K562 (cell line): ENCODE results near the gene ATP9B. TPM values are rescaled to one million over a fixed set of nuclear protein-coding genes. Genes with fewer than 3 reads are reported as not detected.

ENCODE experiments used
- CUX1 ChIP-seq: fragments of 200-800 bp; sonication (Bioruptor generic); IDR thresholded peaks from 2 replicates; pipeline ENCODE4 v1.6.1; 2016; ENCODE audit warnings: missing genetic modification characterization, missing compliant biosample characterization
- NCOR1 ChIP-seq: fragments of 450-650 bp; IDR thresholded peaks from 2 replicates; pipeline ENCODE4 v1.6.1; 2016; ENCODE audit warnings: mild to moderate bottlenecking, moderate library complexity
- WHSC1 ChIP-seq: IDR thresholded peaks from one replicate; pipeline ENCODE4 v1.6.1; 2012; ENCODE audit warnings: low read length, control low read depth, inconsistent platforms
- ZNF165 ChIP-seq: fragments of 250-450 bp; sonication (Bioruptor Pico); IDR thresholded peaks from 2 replicates; pipeline ENCODE4 v1.4.0; 2020; ENCODE audit warnings: borderline replicate concordance
- ZNF263 ChIP-seq: sonication (generic); formaldehyde crosslinking; IDR thresholded peaks from 2 replicates; pipeline ENCODE4 v1.8.0; 2022; ENCODE audit warnings: mild to moderate bottlenecking, missing genetic modification reagents, borderline replicate concordance
- polyA plus RNA-seq, 8 experiments: library from polyadenylated mRNA; depleted of rRNA in 4 of 8; stranded (reverse) in 5 of 8; unstranded in 3 of 8; fragments of >200 nt; fragmentation: Nextera tagmentation in 2 of 8; fragmentation: Illumina TruSeq in 1 of 8; extraction: Ambion mirVana in 2 of 8; extraction: Trizol in 1 of 8; gene quantifications; 2 replicates each; pipeline versions ENCODE4 v1.2.1 to v1.2.3, GENCODE V29; 2011 to 2014; ENCODE audit warnings: inconsistent platforms in 1 of 8, missing spikeins in 1 of 8
- total RNA-seq, 7 experiments: library from RNA; depleted of rRNA in 6 of 7; stranded (reverse); fragments of >200 nt in 6 of 7; fragmentation: Illumina TruSeq in 2 of 7; extraction: Trizol in 2 of 7; gene quantifications; 2 replicates each; pipeline versions ENCODE4 v1.2.1 to v1.2.3, GENCODE V29; 2011 to 2021; ENCODE audit warnings: low replicate concordance in 1 of 7
- TF ChIP-seq, protein P1 (sequence below): fragments of 250-450 bp; sonication (Bioruptor Pico); IDR thresholded peaks from 2 replicates; pipeline ENCODE4 v1.9.0; 2021; ENCODE audit warnings: mild to moderate bottlenecking

Gene ATP9B
- total and polyA plus RNA-seq, 9 of the 15 experiments (the other 6 are each of a cell fraction or from before 2014, with no cell fraction given), result 0.66 to 13.2 (median 7.9) TPM

GRCh38 chr18:79151191-79151590, 82.0 kb downstream of the ATP9B start (continued):
- TF ChIP-seq ZNF263 (CRISPR knock-in tag) (no peak), NCOR1 (no peak), CUX1 (no peak), WHSC1 (no peak), ZNF165 (CRISPR knock-in tag) (no peak)
- TF ChIP-seq, protein P1, sequence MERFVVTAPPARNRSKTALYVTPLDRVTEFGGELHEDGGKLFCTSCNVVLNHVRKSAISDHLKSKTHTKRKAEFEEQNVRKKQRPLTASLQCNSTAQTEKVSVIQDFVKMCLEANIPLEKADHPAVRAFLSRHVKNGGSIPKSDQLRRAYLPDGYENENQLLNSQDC (CRISPR knock-in tag), result no peak
